ENCODE measurements around the gene BLOC1S4.

The BLOC1S4 gene

DNA sequence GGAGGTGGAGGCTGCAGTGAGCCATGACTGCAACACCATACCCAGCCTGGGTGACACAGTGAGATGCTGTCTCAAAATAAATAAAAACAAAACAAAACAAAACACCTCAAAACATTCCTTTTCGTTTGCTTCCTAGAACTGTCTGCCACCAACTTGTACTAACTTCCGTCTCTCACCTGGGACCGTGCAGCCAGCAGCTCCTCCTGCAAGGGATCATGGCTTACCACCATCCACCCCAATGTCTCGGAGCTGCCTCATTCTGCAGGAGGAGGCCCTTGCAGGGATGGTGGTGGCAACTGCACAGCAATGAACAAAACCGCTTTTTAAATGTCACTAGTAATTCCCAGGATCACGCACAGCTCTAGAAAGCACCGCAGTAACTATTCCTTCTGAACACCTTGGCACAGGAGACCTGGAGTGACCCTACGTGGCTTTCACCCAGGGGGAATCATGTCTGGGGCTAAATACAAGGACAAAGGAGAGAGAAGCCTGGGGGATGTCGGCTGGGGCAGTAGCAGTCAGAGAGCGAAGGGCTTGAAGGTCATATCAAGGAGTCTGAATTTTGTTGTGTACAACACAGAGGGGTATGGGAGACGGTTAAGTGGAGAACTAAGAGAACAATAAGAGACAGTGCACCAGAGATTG is 49.1 kb downstream of the BLOC1S4 start:
- DNase-seq (ENCODE audit: low spot score): no peak

DNA sequence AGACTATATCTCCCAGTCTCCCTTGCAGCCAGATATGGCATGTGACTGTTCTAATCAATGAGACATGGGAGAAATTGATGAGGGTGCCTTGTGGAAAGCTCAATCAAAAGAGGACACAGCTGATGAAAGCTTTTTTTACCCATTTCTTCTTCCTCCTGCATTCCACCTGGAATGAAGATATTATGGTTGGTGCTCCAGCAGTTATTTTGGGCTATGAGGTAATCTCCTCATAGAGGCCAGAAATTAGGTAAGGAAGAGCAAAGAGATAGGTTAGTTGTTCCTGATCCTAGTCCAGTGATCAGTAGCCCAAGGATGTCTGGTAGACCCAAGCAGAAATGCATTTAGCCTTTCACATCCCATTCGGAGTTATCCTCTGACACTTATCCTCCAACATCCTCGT is 49.7 kb downstream of the BLOC1S4 start:
- DNase-seq (ENCODE audit: low spot score): no peak

Measured in COLO829 (cell line).